ENCODE measurements around the gene SFI1.

GRCh38 chr22:31544481-31545480 is 48.4 kb downstream of the SFI1 start:
- TF ChIP-seq CTCF (IDR thresholded peaks at IDR 0.05) = no peak
- TF ChIP-seq POLR2A (IDR thresholded peaks at IDR 0.05) = no peak

Measured in esophagus squamous epithelium (tissue), 4 donors.